ENCODE measurements around the gene SMIM10L1.

The SMIM10L1 gene

GRCh38 chr12:11171145-11171968 is at the start of gene SMIM10L1:
TSS of gene SMIM10L1 (plus strand) at chr12:11171194. CDS start at chr12:11171357, 163 bp downstream.
- Histone ChIP-seq H3K4me1 (ENCODE audit: control insufficient read depth in 1 of 2, insufficient read depth in 2 of 2, low read length in 2 of 2) (peaks cover 9 to 34% of the 10 kb centered on the region in 2 donors), H3K36me3 (ENCODE audit: control insufficient read depth in 1 of 2, insufficient read depth in 2 of 2, low read length in 2 of 2) (no peaks in the 10 kb centered on the region), H3K4me3 (ENCODE audit: low read depth in 1 of 2, low read length in 2 of 2) (peak within 1 kb of the TSS; percentile 44 to 79), H3K9me3 (ENCODE audit: control insufficient read depth in 1 of 2, low read length in 2 of 2) (no peaks in the 10 kb centered on the region), H3K27me3 (ENCODE audit: low read depth, low read length) (no peaks in the 10 kb centered on the region), H3K27ac (ENCODE audit: low read length) (peak within 1 kb of the TSS; percentile 80)

GRCh38 chr12:11130382-11130781 is 40.6 kb upstream of the SMIM10L1 start:
- Histone ChIP-seq H3K4me3 (ENCODE audit: low read depth in 1 of 2, low read length in 2 of 2) (no peak overlapping the region), H3K4me1 (ENCODE audit: control insufficient read depth in 1 of 2, insufficient read depth in 2 of 2, low read length in 2 of 2) (peaks cover 0 to 8% of the 10 kb centered on the region in 2 donors), H3K27ac (ENCODE audit: low read length) (no peak overlapping the region), H3K9me3 (ENCODE audit: control insufficient read depth in 1 of 2, low read length in 2 of 2) (no peaks in the 10 kb centered on the region), H3K27me3 (ENCODE audit: low read depth, low read length) (no peaks in the 10 kb centered on the region), H3K36me3 (ENCODE audit: control insufficient read depth in 1 of 2, insufficient read depth in 2 of 2, low read length in 2 of 2) (no peaks in the 10 kb centered on the region)

DNA sequence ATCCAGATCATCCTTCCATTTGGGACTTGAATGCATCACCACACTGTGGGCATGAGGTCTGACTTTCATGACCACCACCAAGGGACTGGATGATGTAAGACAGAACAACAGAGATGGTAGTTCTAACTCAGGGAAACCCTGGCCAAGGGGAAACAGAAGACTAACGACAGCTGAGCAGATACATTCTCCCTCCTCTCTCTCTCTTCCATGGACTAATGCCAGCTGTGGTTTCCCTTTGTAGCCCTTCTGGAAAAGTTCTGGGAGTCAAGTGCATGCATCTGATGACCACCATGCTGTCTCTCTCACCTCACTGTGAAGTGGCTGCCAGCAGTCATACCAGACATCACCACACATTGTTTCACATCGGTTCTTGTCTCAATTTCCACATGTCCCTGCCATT is 40.0 kb upstream of the SMIM10L1 start:
- Histone ChIP-seq H3K36me3 (ENCODE audit: control insufficient read depth in 1 of 2, insufficient read depth in 2 of 2, low read length in 2 of 2) (no peaks in the 10 kb centered on the region), H3K9me3 (ENCODE audit: control insufficient read depth in 1 of 2, low read length in 2 of 2) (no peaks in the 10 kb centered on the region), H3K4me1 (ENCODE audit: control insufficient read depth in 1 of 2, insufficient read depth in 2 of 2, low read length in 2 of 2) (peaks cover 0 to 9% of the 10 kb centered on the region in 2 donors), H3K27ac (ENCODE audit: low read length) (no peak overlapping the region), H3K4me3 (ENCODE audit: low read depth in 1 of 2, low read length in 2 of 2) (no peak overlapping the region), H3K27me3 (ENCODE audit: low read depth, low read length) (no peaks in the 10 kb centered on the region)

GRCh38 chr12:11133162-11133561 is 37.8 kb upstream of the SMIM10L1 start:
- Histone ChIP-seq H3K9me3 (ENCODE audit: control insufficient read depth in 1 of 2, low read length in 2 of 2) (no peaks in the 10 kb centered on the region), H3K4me1 (ENCODE audit: control insufficient read depth in 1 of 2, insufficient read depth in 2 of 2, low read length in 2 of 2) (peaks cover 0 to 11% of the 10 kb centered on the region in 2 donors), H3K27ac (ENCODE audit: low read length) (no peak overlapping the region), H3K36me3 (ENCODE audit: control insufficient read depth in 1 of 2, insufficient read depth in 2 of 2, low read length in 2 of 2) (no peaks in the 10 kb centered on the region), H3K27me3 (ENCODE audit: low read depth, low read length) (no peaks in the 10 kb centered on the region), H3K4me3 (ENCODE audit: low read depth in 1 of 2, low read length in 2 of 2) (no peak overlapping the region)

DNA sequence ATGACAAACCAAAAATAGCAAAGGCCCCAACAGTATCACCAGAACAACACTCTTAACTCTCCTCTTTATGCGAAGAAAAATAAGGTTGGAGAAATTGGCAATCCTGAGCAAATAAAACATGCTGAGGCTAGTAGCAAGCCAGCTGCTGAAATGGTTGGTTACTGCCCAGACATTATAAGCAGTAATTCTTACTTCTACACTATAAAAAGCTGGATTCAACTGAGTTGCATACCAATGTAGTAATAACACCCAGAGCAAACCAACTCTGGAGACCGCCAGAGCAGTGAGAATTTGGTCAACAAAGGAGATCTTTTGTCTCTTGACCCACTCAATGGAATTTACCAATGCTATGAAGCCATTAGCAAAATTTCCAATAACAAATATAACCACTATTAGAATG is 37.2 kb upstream of the SMIM10L1 start:
- no peaks in the 10 kb centered on the region for H3K27me3 ChIP-seq (ENCODE audit: low read depth, low read length)
- H3K9me3 ChIP-seq (ENCODE audit: control insufficient read depth in 1 of 2, low read length in 2 of 2) = no peaks in the 10 kb centered on the region
- H3K27ac ChIP-seq (ENCODE audit: low read length) = no peak overlapping the region
- no peak overlapping the region for H3K4me3 ChIP-seq (ENCODE audit: low read depth in 1 of 2, low read length in 2 of 2)
- no peaks in the 10 kb centered on the region for H3K36me3 ChIP-seq (ENCODE audit: control insufficient read depth in 1 of 2, insufficient read depth in 2 of 2, low read length in 2 of 2)
- H3K4me1 ChIP-seq (ENCODE audit: control insufficient read depth in 1 of 2, insufficient read depth in 2 of 2, low read length in 2 of 2) = peaks cover 0 to 11% of the 10 kb centered on the region in 2 donors

DNA sequence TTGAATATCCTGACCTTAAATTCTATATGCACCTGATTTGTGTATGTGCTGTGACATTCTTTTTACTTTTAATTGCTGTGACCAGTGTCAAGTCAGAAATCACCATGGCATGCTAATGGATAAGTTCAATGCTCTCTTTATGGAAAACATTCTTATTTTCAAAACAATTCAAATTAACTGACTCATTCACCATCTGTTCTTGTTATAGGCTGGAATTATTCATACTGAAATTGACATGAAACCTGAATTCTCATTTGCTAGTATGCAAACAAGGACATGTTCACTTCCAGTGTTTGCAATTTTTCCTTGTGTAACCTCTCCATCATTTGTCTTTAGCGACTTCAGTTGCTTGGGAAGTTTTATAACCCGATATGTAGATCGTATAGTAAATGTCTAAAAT is 36.7 kb upstream of the SMIM10L1 start, which contains the start of gene TAS2R30:
TAS2R30 (minus strand) TSS at position 340 of the 400 bp plus-strand sequence. CDS start 400 bp downstream, outside the sequence.
- Histone ChIP-seq H3K4me3 (ENCODE audit: low read depth in 1 of 2, low read length in 2 of 2) (no peak within 1 kb of the TSS), H3K9me3 (ENCODE audit: control insufficient read depth in 1 of 2, low read length in 2 of 2) (no peaks in the 10 kb centered on the region), H3K27me3 (ENCODE audit: low read depth, low read length) (no peaks in the 10 kb centered on the region), H3K27ac (ENCODE audit: low read length) (no peak within 1 kb of the TSS), H3K4me1 (ENCODE audit: control insufficient read depth in 1 of 2, insufficient read depth in 2 of 2, low read length in 2 of 2) (peaks cover 0 to 11% of the 10 kb centered on the region in 2 donors), H3K36me3 (ENCODE audit: control insufficient read depth in 1 of 2, insufficient read depth in 2 of 2, low read length in 2 of 2) (no peaks in the 10 kb centered on the region)

- H3K36me3 ChIP-seq (ENCODE audit: control insufficient read depth in 1 of 2, insufficient read depth in 2 of 2, low read length in 2 of 2) = no peaks in the 10 kb centered on the region
- no peaks in the 10 kb centered on the region for H3K27me3 ChIP-seq (ENCODE audit: low read depth, low read length)
- no peaks in the 10 kb centered on the region for H3K9me3 ChIP-seq (ENCODE audit: control insufficient read depth in 1 of 2, low read length in 2 of 2)
- H3K27ac ChIP-seq (ENCODE audit: low read length) = no peak overlapping the region
- H3K4me1 ChIP-seq (ENCODE audit: control insufficient read depth in 1 of 2, insufficient read depth in 2 of 2, low read length in 2 of 2) = peaks cover 0 to 6% of the 10 kb centered on the region in 2 donors
- H3K4me3 ChIP-seq (ENCODE audit: low read depth in 1 of 2, low read length in 2 of 2) = no peak overlapping the region
Measured at GRCh38 chr12:11136075-11136474, 34.9 kb upstream of the SMIM10L1 start.

DNA sequence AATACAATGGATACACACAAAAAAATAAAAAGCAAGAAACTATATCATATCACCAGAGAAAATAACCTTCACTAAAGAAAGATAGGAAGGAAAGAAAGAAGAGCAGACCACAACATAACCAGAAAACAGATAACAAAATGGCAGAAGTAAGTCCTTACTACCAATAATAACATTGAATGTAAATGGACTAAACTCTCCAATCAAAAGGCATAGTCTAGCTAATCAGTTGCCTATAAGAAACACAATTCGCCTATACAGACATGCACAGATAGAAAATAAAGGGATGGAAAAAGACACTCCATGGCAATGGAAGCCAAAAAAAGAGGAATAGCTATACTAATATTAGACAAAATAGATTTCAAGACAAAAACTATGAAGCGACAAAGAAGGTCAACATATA is 27.6 kb upstream of the SMIM10L1 start:
- H3K27ac ChIP-seq (ENCODE audit: low read length) = no peak overlapping the region

GRCh38 chr12:11144297-11144696 is 26.7 kb upstream of the SMIM10L1 start:
- H3K36me3 ChIP-seq (ENCODE audit: control insufficient read depth in 1 of 2, insufficient read depth in 2 of 2, low read length in 2 of 2) = peaks cover 0 to 6% of the 10 kb centered on the region in 2 donors
- peaks cover 0 to 13% of the 10 kb centered on the region in 2 donors for H3K9me3 ChIP-seq (ENCODE audit: control insufficient read depth in 1 of 2, low read length in 2 of 2)
- no peaks in the 10 kb centered on the region for H3K4me1 ChIP-seq (ENCODE audit: control insufficient read depth in 1 of 2, insufficient read depth in 2 of 2, low read length in 2 of 2)
- no peak overlapping the region for H3K4me3 ChIP-seq (ENCODE audit: low read depth in 1 of 2, low read length in 2 of 2)
- no peak overlapping the region for H3K27ac ChIP-seq (ENCODE audit: low read length)
- H3K27me3 ChIP-seq (ENCODE audit: low read depth, low read length) = no peaks in the 10 kb centered on the region

More for the DNA sequence above, 27.6 kb upstream of the SMIM10L1 start:
- no peaks in the 10 kb centered on the region for H3K27me3 ChIP-seq (ENCODE audit: low read depth, low read length)
- H3K4me1 ChIP-seq (ENCODE audit: control insufficient read depth in 1 of 2, insufficient read depth in 2 of 2, low read length in 2 of 2) = no peaks in the 10 kb centered on the region
- peaks cover 0 to 11% of the 10 kb centered on the region in 2 donors for H3K9me3 ChIP-seq (ENCODE audit: control insufficient read depth in 1 of 2, low read length in 2 of 2)
- H3K36me3 ChIP-seq (ENCODE audit: control insufficient read depth in 1 of 2, insufficient read depth in 2 of 2, low read length in 2 of 2) = peaks cover 0 to 6% of the 10 kb centered on the region in 2 donors
- H3K4me3 ChIP-seq (ENCODE audit: low read depth in 1 of 2, low read length in 2 of 2) = no peak overlapping the region

GRCh38 chr12:11147420-11147819 is 23.6 kb upstream of the SMIM10L1 start:
- H3K27me3 ChIP-seq (ENCODE audit: low read depth, low read length) = no peaks in the 10 kb centered on the region
- no peaks in the 10 kb centered on the region for H3K4me1 ChIP-seq (ENCODE audit: control insufficient read depth in 1 of 2, insufficient read depth in 2 of 2, low read length in 2 of 2)

DNA sequence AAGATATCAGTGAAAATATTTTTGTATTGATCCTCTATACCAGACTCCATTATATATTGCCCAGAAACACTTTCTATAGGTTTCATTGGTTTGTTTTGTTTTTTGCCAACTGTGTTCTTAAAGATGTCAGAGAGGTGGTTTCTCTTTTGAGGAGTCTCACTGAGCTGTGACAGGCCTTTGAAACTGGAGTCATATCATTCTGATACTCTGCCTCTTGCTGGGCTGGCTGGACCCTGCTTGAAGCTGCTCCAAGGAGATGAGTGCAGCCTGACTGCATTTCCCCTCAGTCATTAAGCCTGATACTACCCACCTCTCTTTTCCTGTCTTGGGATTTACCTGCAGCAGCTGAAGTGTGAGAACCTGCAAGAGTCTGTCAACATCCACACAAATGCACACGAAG is 20.2 kb upstream of the SMIM10L1 start:
- peaks cover 0 to 8% of the 10 kb centered on the region in 2 donors for H3K36me3 ChIP-seq (ENCODE audit: control insufficient read depth in 1 of 2, insufficient read depth in 2 of 2, low read length in 2 of 2)
- no peak overlapping the region for H3K4me3 ChIP-seq (ENCODE audit: low read depth in 1 of 2, low read length in 2 of 2)
- no peaks in the 10 kb centered on the region for H3K4me1 ChIP-seq (ENCODE audit: control insufficient read depth in 1 of 2, insufficient read depth in 2 of 2, low read length in 2 of 2)
- H3K27me3 ChIP-seq (ENCODE audit: low read depth, low read length) = no peaks in the 10 kb centered on the region
- peaks cover 0 to 2% of the 10 kb centered on the region in 2 donors for H3K9me3 ChIP-seq (ENCODE audit: control insufficient read depth in 1 of 2, low read length in 2 of 2)
- H3K27ac ChIP-seq (ENCODE audit: low read length) = no peak overlapping the region

More at GRCh38 chr12:11147420-11147819, 23.6 kb upstream of the SMIM10L1 start:
- H3K27ac ChIP-seq (ENCODE audit: low read length) = no peak overlapping the region
- peaks cover 0 to 13% of the 10 kb centered on the region in 2 donors for H3K9me3 ChIP-seq (ENCODE audit: control insufficient read depth in 1 of 2, low read length in 2 of 2)
- no peak overlapping the region for H3K4me3 ChIP-seq (ENCODE audit: low read depth in 1 of 2, low read length in 2 of 2)
- peaks cover 0 to 5% of the 10 kb centered on the region in 2 donors for H3K36me3 ChIP-seq (ENCODE audit: control insufficient read depth in 1 of 2, insufficient read depth in 2 of 2, low read length in 2 of 2)
